Measurements from ENCODE around the gene ZHX3.

The ZHX3 gene

DNA sequence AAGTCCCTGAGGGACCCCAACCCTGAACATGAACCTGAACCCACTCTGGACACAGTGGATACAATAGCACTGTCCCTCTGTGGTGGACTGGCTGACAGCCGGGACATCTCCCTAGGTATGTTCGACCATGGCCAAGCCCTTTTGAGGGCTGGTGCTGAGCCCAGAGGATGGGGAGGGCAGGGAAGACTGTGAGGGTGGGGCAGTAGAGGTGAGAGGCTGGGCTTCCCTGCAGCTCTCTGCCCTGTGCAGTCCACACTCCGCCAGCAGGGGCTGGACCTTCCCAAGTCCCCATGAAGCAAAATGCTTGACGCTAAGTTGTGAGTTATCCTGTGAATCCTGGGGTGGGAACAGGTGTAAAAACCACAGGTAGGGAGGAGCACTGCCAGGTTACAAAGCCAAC, 34.6 kb upstream of the ZHX3 start:
- DNase-seq: no peak

DNA sequence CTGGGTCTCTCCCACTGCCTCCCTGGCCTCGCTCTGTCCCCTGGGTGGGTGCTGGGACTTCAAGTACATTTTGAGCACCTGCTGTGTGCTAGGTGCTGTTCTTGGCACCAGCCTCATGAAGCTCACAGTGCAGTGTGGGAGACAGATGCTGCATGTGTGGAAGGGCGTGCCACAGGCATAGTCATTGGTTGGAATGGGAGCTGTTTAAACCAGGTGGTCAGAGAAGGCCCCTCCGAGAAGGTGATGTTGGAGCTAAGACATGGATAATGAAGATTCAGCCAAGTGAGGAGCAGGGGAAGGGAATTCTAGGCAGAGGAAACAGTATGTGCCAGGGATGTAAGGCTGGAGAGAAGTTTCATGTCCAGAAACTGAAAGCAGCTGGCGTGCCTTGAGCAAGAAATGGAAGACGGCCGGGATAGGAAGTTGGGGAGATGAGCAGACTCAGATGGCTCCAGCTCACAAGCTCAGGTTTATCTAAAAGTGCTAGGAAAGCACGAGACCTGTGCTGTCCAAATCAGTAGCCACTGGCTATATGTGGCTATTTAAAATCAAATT, 33.0 kb upstream of the ZHX3 start:
- no peak for DNase-seq

DNA sequence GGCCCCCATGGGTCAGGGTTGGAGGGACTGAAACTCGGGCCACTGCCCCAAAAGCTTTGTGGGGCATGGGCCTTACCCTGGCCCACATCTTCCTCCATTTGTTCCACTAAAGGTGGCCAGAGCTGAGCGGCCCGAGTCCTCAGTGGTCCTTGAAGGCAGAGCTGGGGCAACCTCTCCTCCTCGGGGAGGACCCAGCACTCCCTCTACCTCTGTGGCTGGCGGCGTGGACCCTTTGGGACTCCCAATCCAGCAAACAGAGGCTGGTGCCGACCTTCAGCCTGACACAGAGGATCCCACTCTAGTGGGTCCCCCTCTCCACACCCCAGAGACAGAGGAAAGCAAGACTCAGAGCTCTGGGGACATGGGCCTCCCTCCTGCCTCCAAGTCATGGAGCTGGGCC, 32.4 kb upstream of the ZHX3 start:
- DNase-seq: no peak

DNA sequence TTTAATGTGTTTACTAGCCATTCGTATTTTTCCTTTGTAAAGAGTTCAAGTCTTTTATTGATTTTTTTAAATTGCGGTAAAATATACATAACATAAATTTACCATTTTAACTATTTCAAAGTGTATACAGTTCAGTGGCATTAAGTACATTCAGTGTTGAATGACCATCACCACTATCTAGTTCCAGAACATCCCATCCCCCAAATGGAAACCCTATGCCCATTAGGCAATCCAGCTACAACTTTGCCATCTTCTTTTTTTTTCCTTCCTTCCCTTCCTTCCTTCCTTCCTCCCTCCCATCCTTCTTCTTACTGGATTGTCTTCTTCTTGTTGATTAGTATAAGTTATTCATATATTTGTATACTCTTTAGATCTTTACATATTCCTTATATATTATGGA, 31.7 kb upstream of the ZHX3 start:
- DNase-seq: no peak

DNA sequence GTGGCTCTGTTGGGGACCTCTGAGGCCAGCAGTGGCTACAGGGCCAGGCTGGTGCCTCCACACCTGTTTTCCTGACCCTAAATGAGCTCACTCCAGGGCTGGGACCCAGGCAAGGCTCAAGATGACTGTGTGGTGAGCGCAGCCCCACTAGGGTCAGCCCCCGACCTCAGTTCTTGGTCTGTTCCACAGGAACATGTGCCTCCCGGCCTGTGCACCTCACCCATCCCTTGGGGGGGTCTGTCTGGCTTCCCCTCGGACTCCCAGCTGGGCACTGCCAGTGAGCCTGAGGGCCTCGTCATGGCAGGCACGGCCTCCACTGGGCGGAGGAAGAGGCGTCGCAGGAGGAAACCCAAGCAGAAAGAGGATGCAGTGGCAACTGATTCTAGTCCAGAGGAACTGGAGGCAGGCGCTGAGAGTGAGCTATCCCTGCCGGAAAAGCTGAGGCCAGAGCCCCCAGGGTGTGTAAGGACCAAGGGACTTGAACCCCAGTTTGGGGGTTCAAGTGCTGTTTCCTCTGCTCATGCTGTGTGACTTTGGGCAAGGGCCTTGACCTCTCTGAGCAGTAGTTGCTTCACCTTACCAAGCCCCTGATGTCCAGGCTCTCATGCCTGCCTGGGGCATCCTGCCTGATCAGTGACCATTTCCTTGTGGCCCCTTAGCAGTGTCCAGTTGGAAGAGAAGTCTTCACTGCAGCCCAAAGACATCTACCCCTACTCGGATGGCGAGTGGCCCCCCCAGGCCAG, 31.1 kb upstream of the ZHX3 start:
- no peak for DNase-seq

DNA sequence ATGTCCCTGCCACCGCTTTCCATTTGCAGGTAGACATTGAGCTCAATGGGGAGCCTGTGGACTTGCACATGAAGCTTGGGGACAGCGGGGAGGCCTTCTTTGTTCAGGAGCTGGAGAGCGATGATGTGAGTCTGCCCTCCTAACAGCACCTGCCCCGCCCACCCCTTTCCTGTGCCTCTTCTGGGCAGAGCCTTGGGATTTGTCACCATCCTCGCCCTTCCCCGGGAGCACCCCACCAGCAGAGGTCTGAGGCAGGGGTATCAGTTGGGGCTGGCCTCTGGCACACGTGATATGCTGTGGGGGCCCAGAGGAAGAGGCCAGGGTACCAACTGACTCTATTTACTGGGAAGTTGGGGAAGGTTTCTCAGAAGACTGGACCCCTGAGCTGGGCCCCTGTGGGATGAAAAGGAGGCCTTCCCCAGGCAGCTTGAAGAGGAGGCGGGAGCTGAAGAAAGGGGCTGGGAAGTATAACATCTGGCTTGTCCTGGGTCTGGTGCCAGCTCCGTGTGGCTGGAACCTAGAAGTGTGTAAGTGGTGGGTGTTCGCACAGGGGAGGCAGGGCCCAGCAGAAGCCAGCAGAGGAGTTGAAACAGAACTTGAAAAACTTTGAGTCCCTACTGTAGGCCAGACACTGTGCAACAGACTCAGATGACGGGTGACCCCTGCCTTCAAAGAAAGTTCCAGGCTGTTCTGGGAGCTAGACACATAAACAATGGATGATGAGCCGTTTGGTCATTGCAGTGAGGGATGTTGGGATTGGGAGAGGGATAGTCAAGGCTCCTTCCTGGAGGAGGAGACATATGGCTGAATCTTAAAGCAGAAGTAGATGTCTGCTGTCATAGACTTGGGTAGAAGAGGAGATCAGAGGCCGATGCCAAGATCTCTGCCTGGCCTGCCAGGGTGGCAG, 30.2 kb upstream of the ZHX3 start:
- DNase-seq: no peak

DNA sequence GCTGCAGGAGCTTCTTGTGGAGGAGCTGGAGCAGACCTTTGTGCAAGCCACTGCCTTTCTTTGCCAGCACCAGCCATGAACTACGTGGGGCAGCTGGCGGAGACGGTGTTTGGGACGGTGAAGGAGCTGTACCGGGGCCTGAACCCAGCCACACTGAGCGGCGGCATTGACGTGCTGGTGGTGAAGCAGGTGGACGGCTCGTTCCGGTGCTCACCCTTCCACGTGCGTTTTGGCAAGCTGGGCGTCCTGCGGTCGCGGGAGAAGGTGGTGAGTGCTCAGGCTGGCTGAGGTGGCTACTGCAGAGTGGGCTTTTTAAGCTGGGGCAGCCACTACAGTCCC, 28.2 kb upstream of the ZHX3 start:
- no peak for DNase-seq

DNA sequence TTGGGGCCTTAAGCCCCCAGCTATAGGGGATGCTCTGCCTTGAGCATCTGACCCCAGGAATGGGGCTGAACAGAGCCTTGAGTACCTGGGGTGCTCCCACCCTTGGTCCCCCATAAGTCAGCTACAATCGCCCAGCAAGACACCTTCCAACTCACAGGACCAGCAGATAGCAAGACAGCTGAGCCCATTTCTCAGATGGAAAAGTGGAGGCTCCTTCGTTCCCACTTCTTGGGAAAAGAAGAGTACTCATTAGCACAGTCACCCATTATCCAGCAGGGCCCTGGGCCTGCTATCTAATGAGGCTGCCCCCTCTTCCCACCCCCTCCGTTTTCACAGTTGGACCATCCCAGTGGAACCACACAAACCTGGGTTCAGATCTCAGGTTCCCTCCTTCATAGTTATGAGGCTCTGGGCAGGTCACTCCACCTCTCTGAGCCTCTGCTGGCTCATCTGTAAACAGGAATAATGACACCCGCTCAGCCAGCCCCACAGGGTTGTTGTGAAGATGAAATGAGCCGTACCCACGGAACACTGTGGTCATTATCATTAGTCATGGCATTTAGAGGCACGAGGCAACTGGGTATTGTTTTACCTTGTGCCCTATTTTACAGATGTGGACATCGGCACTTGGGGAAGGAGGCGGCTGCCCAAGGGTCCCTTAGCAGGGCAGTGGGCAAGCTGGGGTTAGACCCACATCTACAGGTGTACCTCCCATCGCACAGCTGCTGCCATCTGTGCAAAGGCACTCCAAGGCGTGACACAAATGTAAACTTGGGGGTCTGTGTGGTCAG, 27.6 kb upstream of the ZHX3 start:
- no peak for DNase-seq

DNA sequence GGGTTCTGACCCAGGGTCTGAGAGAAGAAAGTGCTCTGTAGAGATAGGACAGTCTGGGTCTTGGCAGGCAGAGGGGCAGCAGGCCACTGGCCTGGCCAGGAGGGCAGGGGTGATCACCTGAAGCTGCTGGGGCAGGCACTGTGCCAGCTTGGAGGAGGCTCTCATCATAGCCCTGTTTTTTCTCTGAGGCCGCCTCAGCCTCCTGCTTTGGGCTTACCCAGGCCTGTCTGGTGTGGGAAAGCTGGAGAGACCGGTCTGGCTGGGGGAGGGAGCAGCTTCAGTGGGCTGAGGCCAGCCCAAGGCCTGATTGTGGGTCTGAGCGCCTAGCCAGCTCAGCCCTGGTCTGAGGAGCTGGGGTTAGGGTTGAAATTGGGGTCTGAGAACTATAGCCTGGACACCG, 26.9 kb upstream of the ZHX3 start:
- DNase-seq: no peak

DNA sequence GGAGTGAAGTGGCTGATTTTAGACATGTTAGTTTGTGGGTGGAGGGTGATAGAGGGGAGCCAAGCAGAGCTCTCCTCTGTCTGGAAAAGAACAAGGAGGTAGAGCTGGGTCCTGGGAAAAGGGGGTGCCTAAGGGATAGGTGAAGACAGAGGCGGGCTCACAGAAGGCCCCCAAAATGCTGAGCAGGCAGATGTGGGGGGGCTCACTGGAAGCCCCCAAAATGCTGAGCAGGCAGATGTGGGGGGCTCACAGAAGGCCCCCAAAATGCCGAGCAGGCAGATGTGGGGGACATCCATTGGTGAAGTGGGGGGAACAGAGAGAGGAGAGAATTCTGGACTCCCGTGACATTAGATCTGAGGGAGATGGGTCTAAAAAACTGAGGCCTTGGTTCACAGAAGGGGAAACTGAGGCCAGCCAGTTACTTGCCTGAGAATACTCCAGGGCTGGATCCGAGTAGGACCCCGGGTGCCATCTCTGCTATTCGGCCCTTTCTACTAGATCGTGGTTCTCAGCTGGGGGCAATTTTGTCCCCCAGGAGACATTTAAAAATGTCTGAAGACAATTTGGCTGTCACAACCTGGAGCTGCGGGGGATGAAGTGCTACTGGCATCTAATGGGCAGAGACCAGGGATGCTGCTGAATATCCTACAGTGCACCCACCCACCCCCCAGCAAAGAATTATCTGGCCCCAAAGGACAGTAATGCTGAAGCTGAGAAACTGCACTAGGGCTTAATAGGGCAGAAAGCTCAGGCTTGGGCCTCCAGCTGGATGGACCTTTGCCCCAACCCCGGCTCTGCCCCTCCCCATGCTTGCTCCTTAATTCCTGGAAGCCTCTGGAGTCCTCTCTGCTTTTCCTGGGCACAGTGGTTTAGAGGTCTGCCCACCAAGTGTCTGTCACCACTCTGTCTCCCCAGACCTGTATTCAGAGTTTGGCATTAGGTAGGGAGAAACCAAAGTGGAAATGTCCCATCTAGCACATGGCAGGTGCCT, 25.2 kb upstream of the ZHX3 start:
- DNase-seq: no peak

DNA sequence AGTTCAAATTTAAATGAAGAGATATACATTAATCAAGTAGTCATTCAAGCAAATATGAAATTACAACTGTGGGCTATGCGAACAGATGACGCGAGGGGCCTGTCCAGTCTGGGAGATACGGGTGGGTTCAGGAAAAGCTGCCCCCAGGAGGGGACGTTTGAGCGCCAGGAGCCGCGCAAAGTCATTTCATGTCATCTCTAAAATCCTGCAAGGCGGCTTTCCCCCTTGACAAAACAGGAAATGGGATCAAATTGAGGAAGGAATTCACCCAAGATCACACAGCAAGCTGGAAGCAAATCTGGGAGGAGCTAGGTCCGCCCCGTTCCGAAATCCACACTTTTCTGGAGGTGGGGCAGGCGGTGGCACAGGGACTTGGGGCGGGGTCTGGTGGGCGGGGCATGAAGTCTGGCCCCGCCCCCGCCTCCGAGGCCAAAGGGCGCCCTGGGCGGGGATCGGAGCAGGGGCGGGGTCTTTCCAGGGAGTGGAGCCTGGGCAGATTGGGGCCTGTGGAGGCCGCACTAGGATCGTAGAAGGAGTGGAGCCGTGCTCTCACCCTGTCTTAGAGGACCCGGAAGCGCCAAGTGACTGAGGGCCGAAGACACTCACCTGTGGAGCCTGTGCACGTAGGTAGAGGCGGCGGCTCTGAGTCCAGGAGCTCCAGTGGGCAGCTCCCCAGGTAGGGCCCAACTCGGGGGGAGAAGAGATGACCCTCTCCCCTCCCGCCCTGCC, 23.0 kb upstream of the ZHX3 start, which contains the start of gene LPIN3:
LPIN3 (plus strand) TSS at position 495 of the 729 bp plus-strand sequence. CDS start 4,983 bp downstream, outside the sequence.
- peak; percentile 64 for DNase-seq

DNA sequence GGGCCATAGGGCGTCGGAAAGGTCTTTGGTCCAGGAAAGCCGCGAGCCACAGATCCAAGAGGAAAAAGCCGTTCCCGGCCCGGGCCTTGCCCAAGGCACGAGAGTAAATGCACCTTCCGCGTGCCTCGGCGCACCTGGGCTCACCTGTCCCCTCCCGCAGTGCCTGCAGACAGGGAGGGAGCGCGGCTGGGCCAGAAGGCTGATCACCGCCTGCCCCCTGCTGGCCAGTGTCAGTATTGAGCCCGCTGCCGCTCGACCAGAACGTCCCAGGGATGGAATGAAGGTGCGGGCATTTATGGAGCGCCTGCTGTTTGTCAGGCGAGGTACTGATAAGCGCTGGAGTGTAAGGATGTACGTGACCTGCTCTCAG, 22.4 kb upstream of the ZHX3 start:
- peak; percentile 85 for DNase-seq

DNA sequence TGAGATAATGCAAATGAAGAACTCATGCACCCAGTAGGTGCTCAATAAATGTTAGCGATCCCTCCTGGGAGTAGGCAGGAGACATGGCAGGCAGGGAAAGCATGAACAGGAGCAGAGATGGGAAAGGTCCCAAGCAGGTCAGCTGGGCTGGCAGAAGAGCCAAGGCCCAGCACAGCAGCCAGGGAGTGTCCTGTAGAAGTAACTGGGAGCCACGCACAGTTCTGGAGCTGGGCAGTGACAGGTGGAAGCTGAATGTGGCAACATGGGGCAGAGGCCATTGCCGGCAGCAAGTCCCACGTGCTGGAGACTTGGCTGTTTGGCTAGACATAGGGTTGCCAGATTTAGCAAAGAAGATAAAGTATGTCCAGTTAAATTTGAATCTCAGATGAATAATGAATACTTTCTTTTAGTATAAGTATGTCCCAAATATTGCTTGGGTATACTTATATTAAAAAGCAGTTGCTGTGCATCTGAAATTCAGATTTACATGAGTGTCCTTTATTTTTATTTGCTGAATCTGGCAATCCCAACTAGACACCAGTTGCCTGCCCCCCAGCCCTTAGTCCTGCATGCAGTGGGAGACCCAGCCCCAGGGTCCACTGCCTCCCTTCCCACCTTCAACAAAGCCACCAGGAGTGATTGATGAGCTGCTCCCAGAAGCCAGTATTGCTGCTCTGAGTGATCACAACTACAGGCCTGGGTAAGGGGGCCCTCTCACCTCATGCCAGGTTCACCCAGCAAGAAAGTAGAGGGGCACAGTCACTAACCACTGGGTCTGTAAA, 19.4 kb upstream of the ZHX3 start:
- DNase-seq: no peak

DNA sequence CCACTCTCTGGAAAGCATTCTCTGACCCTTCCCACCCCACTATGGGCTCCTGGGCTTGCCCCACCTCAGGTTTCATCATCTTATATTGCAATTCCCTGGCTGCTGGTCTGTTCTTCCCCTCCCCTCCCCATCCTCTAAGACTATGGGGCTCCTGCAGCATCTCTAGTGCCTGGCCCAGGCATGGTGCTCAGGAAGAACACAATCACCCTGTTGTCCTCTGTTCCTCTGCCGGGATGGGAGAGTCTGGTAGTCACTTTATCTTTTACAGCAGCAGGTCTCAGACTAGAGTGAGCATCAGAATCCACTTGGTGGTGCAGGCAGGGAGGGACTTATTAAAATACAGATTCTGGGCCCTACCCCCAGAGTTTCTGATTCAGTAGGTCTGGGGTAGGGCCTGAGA, 18.1 kb upstream of the ZHX3 start:
- no peak for DNase-seq

DNA sequence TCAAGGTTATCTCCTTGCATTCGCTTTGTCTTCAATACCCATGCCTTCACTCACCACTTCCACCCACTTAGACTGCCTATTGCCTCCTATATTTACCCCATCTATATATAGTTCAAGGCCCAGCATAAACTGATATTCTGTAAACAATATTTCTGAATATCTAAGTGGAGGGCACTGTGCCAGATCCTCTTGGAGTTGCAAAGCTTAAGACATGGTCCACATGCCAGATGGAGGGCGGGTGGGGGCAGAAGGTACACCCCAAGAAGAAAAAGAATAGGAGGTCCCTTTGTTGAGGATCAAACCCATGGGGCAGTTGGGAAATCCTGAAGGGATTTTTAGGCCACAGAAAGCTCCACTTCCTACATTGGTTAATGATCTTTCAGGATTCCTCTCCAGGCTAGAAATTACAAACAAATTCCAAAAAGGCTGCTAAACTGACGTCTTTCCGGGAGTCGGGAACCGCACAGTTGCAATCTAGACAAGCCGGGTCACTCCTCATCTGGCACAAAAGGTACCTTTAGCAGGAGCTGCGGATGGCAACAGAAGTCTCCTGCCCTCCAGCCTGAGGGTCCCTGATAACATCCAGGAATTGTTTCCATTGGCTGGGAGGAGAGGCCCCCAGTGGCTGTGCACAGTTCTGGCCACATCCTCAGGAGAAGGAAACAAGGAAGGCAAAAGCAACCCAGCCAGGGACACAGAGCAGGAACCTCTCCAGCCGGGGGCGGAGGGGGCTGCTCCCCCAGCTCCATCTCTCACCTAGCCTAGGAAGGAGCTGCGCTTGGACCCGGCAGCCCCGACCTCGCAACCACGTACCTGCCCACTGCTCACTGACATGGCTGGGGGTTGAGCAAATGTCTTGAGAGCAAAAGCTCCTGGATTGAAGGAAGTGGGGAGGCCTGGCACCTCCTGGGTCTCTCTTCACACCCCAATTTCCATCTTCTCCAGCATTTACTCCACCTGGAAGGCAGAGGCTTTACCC, 17.2 kb upstream of the ZHX3 start:
- DNase-seq: no peak

DNA sequence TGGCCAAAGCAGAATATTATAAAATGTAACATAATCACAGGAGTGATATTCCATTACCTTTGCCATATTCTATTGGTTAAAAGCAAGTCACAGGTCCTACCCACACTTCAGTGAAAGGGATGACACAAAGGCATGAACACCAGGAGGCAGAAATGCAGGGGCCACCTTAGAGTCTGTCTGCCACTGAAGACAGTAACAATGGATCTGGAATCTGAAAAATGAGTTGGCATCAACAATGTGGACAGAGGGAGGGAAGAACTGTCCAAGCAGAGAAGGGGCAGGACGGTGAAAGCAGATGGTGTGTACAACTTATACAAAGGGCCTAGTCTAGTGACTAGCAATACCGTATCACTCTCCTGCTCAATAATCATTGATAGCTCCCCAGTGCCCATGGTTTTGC, 16.5 kb upstream of the ZHX3 start:
- DNase-seq: no peak

DNA sequence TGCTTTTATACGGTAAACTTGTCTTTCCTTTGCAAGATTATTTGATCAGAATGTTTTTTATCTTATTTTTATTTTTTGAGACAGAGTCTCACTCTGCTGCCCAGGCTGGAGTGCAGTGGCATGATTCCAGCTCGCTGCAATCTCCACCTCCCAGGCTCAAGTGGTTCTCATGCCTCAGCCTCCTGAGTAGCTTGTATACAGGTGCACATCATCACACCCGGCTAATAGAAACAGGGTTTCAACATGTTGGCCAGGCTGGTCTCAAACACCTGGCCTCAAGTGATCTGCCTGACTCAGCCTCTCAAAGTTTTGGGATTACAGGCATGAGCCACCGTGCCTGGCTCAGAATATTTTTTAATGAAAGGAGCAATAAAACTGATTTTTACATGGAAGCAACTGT, 14.2 kb upstream of the ZHX3 start:
- no peak for DNase-seq

DNA sequence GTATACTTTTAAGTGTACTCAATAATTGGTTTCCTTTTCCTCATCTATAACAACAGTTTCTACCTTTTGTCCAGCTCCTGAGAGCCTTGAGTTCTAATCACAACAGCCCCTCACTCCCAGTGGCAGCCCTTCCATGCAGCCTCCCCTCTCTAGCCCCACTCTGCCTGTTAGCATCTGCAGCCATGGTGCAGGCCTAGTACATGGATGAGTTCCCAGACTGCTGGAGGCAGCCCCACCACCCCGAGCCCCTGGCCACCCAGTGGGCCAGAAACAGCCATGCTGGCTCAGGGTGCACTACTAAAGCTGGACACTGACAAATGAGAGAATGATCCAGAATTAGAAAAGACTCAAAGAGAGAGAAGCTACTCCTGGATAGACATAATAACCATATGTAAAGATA, 13.4 kb upstream of the ZHX3 start:
- no peak for DNase-seq

DNA sequence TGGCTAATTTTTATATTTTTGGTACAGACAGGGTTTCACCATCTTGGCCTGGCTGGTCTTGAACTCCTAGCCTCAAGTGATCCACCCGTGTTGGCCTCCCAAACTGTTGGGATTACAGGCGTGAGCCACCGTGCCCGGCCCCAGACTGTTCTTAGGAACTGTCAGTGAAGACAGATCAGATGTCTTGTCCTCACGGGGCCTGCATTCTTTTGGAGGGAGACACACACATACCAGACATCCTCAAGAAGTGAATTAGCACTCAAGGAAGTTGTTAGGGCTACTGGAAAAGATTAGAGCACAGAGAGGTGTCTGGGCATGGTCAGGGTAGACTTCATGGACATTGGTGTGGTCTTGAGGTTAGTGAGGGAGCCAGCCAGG, 12.8 kb upstream of the ZHX3 start:
- DNase-seq: no peak

Measured in CD4-positive, alpha-beta T cell treated with Interleukin-10 for 1 hour (primary cell).